IPS DF 6.9 (cell line): ENCODE results near the gene HDAC6.

Source experiments
- DNase-seq: peaks from one replicate; pipeline ENCODE4 v3.0.0-alpha.2; 2013; ENCODE audit warnings: low read depth, low spot score
- H3K27ac ChIP-seq: one replicate; pipeline ENCODE4 v1.5.1; 2013; ENCODE audit warnings: low read length, control low read depth
- H3K27me3 ChIP-seq: 2 replicates; pipeline ENCODE4 v1.6.1; 2013; ENCODE audit warnings: mild to moderate bottlenecking, low read length; ENCODE audit not compliant: control insufficient read depth, insufficient read depth
- H3K36me3 ChIP-seq: 2 replicates; pipeline ENCODE4 v1.6.1; 2013; ENCODE audit warnings: low read length; ENCODE audit not compliant: control insufficient read depth, insufficient read depth
- H3K4me1 ChIP-seq: 2 replicates; pipeline ENCODE4 v1.6.1; 2013; ENCODE audit warnings: low read length; ENCODE audit not compliant: control insufficient read depth, insufficient read depth
- H3K4me3 ChIP-seq: 2 replicates; pipeline ENCODE4 v1.5.1; 2013; ENCODE audit warnings: mild to moderate bottlenecking, low read length
- H3K9me3 ChIP-seq: 2 replicates; pipeline ENCODE4 v1.6.1; 2013; ENCODE audit warnings: low read length, inconsistent platforms; ENCODE audit not compliant: control insufficient read depth, insufficient read depth
- WGBS: extraction: QIAGEN DNeasy Blood & Tissue Kit; methylation state at CpG from one replicate; pipeline ENCODE4 v1.1.7; 2013; ENCODE audit warnings: mixed read lengths, missing lambda C conversion rate; ENCODE audit not compliant: insufficient read length, insufficient coverage; 5-methylcytosine and 5-hydroxymethylcytosine counted together

The HDAC6 gene

DNA sequence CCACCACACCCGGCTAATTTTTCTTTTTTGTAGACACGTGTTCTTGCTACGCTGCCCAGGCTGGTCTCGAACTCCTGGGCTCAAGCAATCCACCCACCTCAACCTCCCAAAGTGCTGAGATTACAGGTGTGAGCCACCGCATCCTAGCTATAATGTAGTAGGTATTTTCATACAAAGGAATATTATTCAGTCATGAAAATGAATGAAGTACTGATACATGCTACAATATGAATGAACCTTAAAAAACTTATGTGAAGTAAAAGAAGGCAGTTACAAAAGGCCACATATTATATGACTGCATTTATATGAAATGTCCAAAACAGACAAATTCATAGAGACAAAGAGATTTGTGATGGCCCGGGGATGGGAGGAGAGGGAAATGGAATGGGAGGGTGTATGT lies 20.2 kb upstream of the HDAC6 start:
- H3K9me3 ChIP-seq, result no peaks in the 10 kb centered on the region
- H3K27ac ChIP-seq, result no peak overlapping the region
- 100% methylated on average over 1 of the region's 6 CpGs for WGBS
- H3K4me1 ChIP-seq, result no peaks in the 10 kb centered on the region
- DNase-seq, result no peak
- no peaks in the 10 kb centered on the region for H3K27me3 ChIP-seq
- no peaks in the 10 kb centered on the region for H3K36me3 ChIP-seq
- no peak overlapping the region for H3K4me3 ChIP-seq

DNA sequence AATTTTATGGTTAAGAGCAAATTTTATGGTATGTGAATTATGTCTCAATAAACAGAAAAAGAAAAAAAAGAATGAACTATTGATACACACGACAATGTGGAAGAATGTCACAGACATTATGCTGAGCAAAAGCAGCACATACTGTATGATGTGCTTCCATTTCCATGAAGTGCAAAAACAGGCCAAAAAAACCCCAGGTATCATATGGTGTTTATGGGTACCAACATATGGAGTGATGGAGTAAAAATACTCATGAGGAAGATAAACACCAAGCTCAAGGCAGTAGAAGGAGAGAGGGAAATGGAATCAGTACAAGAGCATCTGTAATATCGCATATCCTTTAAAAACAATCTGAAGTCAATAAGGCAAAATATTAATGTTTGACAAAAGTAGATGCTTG lies 19.7 kb upstream of the HDAC6 start:
- Histone ChIP-seq H3K4me1 (no peaks in the 10 kb centered on the region), H3K9me3 (no peaks in the 10 kb centered on the region), H3K27me3 (no peaks in the 10 kb centered on the region), H3K36me3 (no peaks in the 10 kb centered on the region), H3K27ac (no peak overlapping the region), H3K4me3 (no peak overlapping the region)
- no peak for DNase-seq
- WGBS, result no CpG with 5 or more reads among the region's 2 CpGs

DNA sequence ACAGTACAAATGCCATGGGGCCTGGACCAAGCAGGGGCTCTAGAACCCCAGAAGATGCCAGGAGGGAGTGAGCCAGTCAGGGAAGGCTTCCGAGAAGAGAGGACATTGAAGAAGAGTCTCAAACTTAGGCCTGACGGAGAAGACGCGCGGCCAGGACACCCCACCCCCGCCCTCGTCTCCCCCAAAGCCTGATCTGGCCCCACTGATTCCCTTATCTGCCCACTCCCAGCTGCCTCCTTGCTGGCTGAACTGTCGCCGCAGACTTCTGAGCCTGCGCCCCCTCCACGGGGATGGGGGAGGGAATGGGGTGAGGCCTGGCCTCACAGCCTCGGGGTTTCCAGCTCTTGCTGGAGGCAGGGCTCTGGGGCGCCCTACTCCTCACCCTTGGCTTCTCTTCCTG lies 19.1 kb upstream of the HDAC6 start:
- no peaks in the 10 kb centered on the region for H3K9me3 ChIP-seq
- no peak overlapping the region for H3K4me3 ChIP-seq
- no peak for DNase-seq
- H3K4me1 ChIP-seq, result no peaks in the 10 kb centered on the region
- H3K36me3 ChIP-seq, result no peaks in the 10 kb centered on the region
- no peak overlapping the region for H3K27ac ChIP-seq
- no peaks in the 10 kb centered on the region for H3K27me3 ChIP-seq
- WGBS, result no CpG with 5 or more reads among the region's 13 CpGs

DNA sequence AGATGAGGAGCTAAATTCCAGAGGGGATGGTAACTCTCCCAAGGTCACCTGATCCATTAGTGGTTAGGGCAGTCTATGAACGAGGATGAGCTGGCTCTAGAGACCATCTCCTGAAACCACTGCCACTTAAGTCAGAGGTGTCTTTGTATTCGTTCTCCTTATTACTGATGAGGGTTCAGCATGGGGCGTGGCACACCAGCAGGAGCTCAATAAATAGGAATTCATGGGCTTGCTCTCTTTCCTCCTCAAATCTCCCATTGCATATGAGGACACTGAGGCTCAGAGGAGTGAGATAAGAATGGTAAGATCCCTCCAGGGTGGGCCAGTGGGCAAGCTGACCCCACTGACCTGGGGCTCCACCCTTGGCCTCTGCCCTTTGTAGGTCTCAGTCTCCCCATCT lies 17.1 kb upstream of the HDAC6 start:
- no CpG with 5 or more reads among the region's 3 CpGs for WGBS
- Histone ChIP-seq H3K4me3 (no peak overlapping the region), H3K9me3 (no peaks in the 10 kb centered on the region), H3K4me1 (no peaks in the 10 kb centered on the region), H3K27me3 (no peaks in the 10 kb centered on the region), H3K36me3 (no peaks in the 10 kb centered on the region), H3K27ac (no peak overlapping the region)
- DNase-seq, result no peak

DNA sequence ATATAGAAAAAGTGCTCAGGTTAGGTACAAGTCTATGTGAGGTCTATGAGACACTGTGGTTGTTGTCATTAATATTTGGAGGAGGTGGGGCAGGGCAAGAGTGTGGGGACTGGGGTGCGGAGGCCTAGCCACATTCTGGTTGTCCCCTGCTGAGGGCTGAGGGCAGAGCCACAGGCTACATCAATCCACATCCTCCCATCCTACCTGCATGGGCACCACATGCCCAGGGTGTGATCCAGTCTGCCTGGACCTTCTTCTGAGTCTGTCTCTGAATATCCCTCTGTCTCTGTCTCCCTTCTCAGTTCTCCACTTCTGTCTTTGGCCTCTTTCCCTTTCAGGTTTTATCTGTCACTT lies 16.7 kb upstream of the HDAC6 start:
- Histone ChIP-seq H3K27ac (no peak overlapping the region), H3K4me3 (no peak overlapping the region), H3K4me1 (no peaks in the 10 kb centered on the region), H3K36me3 (no peaks in the 10 kb centered on the region), H3K27me3 (no peaks in the 10 kb centered on the region), H3K9me3 (no peaks in the 10 kb centered on the region)
- no CpG with 5 or more reads among the region's 1 CpG for WGBS
- DNase-seq, result no peak

DNA sequence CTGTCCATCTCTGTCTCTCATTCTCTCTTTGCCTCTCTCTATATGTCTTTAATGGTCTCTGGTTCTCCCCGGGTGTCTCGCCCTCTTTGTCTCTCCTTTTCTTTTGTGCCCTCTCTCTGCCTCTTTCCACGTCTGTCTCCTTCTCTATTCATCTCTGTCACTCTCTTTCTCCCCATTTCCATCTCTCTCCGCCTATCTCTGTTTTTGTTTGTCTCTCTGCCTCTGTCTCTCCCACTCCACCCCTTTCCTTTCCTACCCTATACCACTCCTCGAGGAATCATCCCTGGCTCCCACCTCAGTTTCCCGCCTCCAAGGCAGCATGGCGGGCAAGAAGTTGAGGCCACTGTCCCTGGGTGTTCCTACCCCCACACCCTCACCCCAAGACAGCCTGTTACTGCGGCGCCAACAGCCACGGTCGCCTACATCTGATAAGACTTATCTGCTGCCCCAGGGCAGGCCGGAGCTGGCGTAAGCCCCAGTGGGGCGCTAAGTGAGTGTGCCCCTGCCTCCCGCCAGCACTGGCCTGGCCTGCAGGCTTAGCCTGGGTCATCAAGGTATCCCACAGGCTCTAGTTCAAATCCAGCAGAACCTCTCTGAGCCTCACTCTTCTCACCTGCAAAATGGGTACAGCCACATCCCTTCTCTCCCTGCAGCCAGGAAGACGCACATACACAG lies 16.2 kb upstream of the HDAC6 start:
- Histone ChIP-seq H3K27me3 (no peaks in the 10 kb centered on the region), H3K36me3 (no peaks in the 10 kb centered on the region), H3K4me3 (no peak overlapping the region), H3K27ac (no peak overlapping the region), H3K9me3 (no peaks in the 10 kb centered on the region), H3K4me1 (no peaks in the 10 kb centered on the region)
- no CpG with 5 or more reads among the region's 16 CpGs for WGBS
- no peak for DNase-seq

DNA sequence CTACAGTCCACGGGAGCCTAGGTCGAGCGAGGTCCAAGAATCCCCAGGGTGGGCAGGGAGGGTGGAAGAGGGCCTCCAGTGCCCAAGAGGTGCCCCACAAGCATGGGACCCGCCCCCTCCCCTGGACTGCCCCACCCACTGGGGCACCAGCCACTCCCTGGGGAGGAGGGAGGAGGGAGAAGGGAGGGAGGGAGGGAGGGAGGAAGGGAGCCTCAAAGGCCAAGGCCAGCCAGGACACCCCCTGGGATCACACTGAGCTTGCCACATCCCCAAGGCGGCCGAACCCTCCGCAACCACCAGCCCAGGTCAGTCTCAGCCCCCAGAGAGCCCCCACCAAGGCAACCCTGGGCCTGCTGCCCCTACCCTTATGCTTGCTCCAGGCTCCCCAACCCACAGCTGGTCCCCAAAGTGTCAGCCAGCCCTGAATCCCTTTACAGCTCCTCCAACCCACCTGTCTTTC lies 15.5 kb upstream of the HDAC6 start, which contains the start of gene GATA1:
Gene GATA1, plus strand, starts transcription at position 250 of the 460 bp plus-strand sequence. CDS start 4,520 bp downstream, outside the sequence.
- no peak for DNase-seq
- Histone ChIP-seq H3K27ac (no peak within 1 kb of the TSS), H3K4me3 (no peak within 1 kb of the TSS), H3K9me3 (no peaks in the 10 kb centered on the region), H3K4me1 (no peaks in the 10 kb centered on the region), H3K27me3 (no peaks in the 10 kb centered on the region), H3K36me3 (no peaks in the 10 kb centered on the region)
- WGBS, result no CpG with 5 or more reads among the region's 7 CpGs

DNA sequence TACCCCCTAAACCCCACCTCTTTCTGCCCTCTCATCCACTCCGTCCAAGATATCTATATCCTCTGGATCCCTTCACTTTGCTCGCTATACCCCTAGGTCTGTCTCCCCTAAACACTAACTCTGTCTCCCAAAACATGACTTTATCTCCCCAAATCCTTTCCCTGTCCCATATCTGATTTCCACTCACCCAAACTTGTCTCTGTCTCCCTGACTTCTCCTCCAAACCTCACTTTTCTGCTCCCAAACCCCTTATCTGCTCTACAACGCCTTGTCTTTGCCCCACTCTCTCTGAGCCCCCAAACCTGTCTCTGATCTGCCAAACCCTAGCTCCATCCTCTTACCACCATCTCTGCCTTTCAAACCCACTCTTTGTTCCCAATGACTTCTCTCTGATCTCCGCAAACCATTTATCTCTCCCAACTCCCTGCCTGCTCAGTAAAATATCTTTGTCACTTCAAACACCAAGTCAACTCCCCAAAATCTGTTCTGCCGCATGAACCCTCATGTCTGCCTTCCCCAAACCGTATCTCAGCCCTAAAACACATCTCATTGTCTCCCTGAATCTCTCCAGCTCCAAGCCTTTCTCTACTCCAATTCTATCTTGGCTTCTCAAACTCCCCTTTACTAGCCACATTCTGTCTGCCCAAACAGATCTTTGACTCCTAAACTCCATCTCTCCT lies 14.9 kb upstream of the HDAC6 start:
- Histone ChIP-seq H3K27me3 (no peaks in the 10 kb centered on the region), H3K27ac (no peak overlapping the region), H3K4me1 (no peaks in the 10 kb centered on the region), H3K36me3 (no peaks in the 10 kb centered on the region), H3K4me3 (no peak overlapping the region), H3K9me3 (no peaks in the 10 kb centered on the region)
- DNase-seq, result no peak
- WGBS, result no CpG with 5 or more reads among the region's 6 CpGs

DNA sequence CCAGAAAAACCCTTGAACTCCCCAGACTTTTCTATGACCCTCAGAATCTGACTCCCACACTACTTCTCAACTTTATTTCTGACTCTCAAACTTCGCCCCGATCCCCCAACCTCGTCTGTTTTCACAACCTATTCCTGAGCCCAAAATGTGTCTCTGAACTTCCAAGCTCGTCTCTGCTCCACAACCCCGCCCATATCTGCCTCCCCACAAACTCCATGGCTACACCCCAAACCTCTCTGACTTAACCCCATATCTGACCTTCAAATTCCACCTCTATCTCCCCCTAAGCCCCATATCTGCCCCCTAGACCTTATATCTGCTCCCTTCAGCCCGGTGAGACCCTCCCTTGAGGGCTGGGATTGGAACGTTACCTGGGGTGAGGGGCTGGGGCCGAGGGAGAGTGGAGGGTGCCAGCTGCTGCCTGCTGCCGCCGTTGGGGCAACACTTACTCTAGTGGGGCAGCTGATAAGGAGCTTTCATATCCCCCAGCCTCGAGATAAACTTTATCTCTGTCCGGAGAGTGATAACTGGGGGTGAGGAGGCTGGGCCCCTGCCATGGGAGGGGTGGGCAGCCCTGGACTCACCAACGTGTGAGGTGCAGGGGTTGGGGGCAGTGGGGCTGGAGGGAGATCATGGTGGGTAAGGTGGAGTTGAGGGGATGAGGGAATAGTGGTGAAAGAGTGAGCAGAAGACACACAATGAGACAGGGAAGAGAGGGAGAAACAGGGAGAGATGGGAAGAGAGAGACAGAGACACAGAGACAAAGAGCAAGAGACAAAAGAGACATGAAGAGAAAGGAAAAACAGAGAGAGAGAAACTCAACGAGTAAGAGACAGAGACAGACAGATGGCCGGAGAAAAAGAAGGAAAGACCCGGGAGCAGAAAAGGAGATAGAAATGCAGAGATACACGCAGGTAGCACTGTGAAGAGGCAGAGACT lies 14.1 kb upstream of the HDAC6 start:
- DNase-seq, result no peak
- H3K4me1 ChIP-seq, result no peaks in the 10 kb centered on the region
- no peak overlapping the region for H3K27ac ChIP-seq
- WGBS, result 100% methylated on average over 1 of the region's 17 CpGs
- H3K36me3 ChIP-seq, result no peaks in the 10 kb centered on the region
- H3K4me3 ChIP-seq, result no peak overlapping the region
- no peaks in the 10 kb centered on the region for H3K9me3 ChIP-seq
- no peaks in the 10 kb centered on the region for H3K27me3 ChIP-seq

DNA sequence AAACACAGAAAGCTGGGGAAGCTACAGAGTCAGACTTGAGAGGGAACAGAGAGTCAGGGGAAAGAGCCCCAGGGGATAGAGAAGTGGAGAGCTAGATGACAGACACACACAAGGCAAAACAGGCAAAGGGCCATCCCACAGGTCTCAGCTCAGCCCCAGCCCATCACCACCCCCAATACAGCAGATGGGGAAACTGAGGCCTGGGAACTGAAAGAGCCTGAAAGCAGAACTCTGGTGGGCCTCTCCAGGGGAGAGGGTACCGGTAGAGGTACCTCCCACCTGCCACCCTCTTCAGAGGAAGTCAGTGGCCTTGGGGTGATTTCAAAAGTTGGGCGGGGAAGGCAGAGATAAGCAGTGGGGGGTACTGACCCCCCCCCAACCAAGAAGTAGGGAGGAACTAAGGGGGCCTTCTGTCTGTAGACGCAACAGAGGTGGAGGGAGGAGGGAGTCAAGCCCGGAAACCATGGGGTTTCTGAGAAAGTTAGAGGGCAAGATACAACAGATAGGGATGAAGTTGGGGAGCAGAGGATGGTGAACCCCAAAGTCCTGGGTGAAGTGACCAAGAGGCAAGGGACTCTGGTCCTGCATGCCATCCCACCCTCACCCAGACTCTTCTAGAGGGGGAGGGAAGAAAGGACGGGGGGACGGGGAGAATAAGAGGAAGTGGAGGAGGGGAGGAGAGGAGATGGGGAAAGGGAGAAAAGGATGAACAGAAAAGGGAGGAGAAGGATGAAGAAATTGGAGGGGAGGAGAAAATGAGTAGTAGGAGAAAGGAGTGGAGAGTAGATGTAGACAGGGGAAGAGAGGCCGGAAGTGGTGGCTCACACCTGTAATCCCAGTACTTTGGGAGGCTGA lies 12.3 kb upstream of the HDAC6 start:
- Histone ChIP-seq H3K4me1 (no peaks in the 10 kb centered on the region), H3K27me3 (no peaks in the 10 kb centered on the region), H3K4me3 (no peak overlapping the region), H3K27ac (no peak overlapping the region), H3K36me3 (no peaks in the 10 kb centered on the region), H3K9me3 (no peaks in the 10 kb centered on the region)
- no peak for DNase-seq
- WGBS, result 100% methylated on average over 1 of the region's 7 CpGs
